ENCODE measurements around the gene ZWILCH.
"Not testable (repeated sequence)": the region's sequence is repeated elsewhere in the genome, so short reads cannot be mapped to it uniquely, and the experiment has no call there.

The ZWILCH gene

GRCh38 chr15:66504563-66505429, at the start of gene ZWILCH, which contains the start of gene RPL4:
Gene ZWILCH (plus strand): TSS chr15:66505326. CDS start chr15:66505339, 13 bp downstream.
Gene RPL4 (minus strand): TSS chr15:66504855. CDS start chr15:66504790, 65 bp downstream.
- DNase-seq (ENCODE audit: low spot score), result peak; percentile 80

GRCh38 chr15:66456211-66456610, 48.9 kb upstream of the ZWILCH start:
- DNase-seq (ENCODE audit: low spot score), result no peak

GRCh38 chr15:66459818-66460615, 45.1 kb upstream of the ZWILCH start:
- no peak for DNase-seq (ENCODE audit: low spot score)

GRCh38 chr15:66461294-66461693, 43.8 kb upstream of the ZWILCH start:
- DNase-seq (ENCODE audit: low spot score), result not testable (repeated sequence)

GRCh38 chr15:66461917-66462316, 43.2 kb upstream of the ZWILCH start:
- DNase-seq (ENCODE audit: low spot score), result no peak

GRCh38 chr15:66462627-66463026, 42.5 kb upstream of the ZWILCH start:
- DNase-seq (ENCODE audit: low spot score), result no peak

GRCh38 chr15:66465294-66465693, 39.8 kb upstream of the ZWILCH start:
- not testable (repeated sequence) for DNase-seq (ENCODE audit: low spot score)

- not testable (repeated sequence) for DNase-seq (ENCODE audit: low spot score)
Measured at GRCh38 chr15:66467162-66468040, 37.7 kb upstream of the ZWILCH start.

- not testable (repeated sequence) for DNase-seq (ENCODE audit: low spot score)
Measured at GRCh38 chr15:66470825-66471224, 34.3 kb upstream of the ZWILCH start.

- peak; percentile 54 for DNase-seq (ENCODE audit: low spot score)
Measured at GRCh38 chr15:66472176-66472999, 32.7 kb upstream of the ZWILCH start.

- DNase-seq (ENCODE audit: low spot score), result no peak
Measured at GRCh38 chr15:66474135-66474534, 31.0 kb upstream of the ZWILCH start.

- no peak for DNase-seq (ENCODE audit: low spot score)
Measured at GRCh38 chr15:66474963-66475362, 30.2 kb upstream of the ZWILCH start.

GRCh38 chr15:66476535-66476934, 28.6 kb upstream of the ZWILCH start:
- no peak for DNase-seq (ENCODE audit: low spot score)

- DNase-seq (ENCODE audit: low spot score), result no peak
Measured at GRCh38 chr15:66477011-66477410, 28.1 kb upstream of the ZWILCH start.

- DNase-seq (ENCODE audit: low spot score), result no peak
Measured at GRCh38 chr15:66480267-66480666, 24.9 kb upstream of the ZWILCH start.

- DNase-seq (ENCODE audit: low spot score), result no peak
Measured at GRCh38 chr15:66481107-66481856, 23.8 kb upstream of the ZWILCH start.

GRCh38 chr15:66482539-66482938, 22.6 kb upstream of the ZWILCH start:
- DNase-seq (ENCODE audit: low spot score), result no peak

- no peak for DNase-seq (ENCODE audit: low spot score)
Measured at GRCh38 chr15:66483131-66483566, 22.0 kb upstream of the ZWILCH start.

GRCh38 chr15:66484539-66485112, 20.5 kb upstream of the ZWILCH start:
- no peak for DNase-seq (ENCODE audit: low spot score)

- no peak for DNase-seq (ENCODE audit: low spot score)
Measured at GRCh38 chr15:66486887-66487286, 18.2 kb upstream of the ZWILCH start.

Data from CD4-positive, alpha-beta T cell treated with Interleukin-15 for 4 hours (primary cell).